ENCODE data around the gene CSF3.

DNA sequence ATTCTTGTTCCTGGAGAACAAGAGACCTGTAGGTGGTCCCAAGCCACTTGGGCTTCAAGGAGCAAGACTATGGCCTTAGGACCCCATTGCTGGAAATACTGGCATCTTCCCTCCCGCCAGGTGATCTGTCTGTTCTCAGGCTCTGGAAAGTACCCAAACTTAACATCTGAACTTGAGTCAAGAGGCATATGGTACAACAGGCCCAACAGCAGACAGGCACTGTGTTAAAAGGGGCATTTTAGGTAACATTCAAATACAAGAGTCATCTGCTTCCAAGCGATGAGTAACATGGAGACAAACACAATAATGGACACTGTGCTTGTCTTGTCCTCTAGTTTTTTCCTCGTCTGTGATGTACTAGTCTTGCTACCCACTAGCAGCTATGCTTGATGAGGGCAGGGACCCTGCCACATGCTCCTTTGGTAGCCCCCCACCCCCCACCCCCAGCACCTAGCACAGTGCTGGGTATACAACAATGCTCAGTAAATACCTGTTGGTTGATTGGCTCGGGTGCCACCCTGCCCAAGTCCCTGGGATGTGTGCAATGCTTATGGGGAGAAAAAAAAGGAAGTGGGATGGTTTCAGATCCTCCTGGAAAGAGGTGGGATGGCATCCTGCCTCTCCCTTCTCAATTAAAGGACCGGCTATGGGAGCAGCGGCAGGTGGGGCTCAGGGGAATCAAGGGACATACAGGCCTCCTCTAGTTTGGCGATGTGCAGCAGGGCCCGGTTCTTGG is 19.4 kb downstream of the CSF3 start:
- TF ChIP-seq, protein P1, sequence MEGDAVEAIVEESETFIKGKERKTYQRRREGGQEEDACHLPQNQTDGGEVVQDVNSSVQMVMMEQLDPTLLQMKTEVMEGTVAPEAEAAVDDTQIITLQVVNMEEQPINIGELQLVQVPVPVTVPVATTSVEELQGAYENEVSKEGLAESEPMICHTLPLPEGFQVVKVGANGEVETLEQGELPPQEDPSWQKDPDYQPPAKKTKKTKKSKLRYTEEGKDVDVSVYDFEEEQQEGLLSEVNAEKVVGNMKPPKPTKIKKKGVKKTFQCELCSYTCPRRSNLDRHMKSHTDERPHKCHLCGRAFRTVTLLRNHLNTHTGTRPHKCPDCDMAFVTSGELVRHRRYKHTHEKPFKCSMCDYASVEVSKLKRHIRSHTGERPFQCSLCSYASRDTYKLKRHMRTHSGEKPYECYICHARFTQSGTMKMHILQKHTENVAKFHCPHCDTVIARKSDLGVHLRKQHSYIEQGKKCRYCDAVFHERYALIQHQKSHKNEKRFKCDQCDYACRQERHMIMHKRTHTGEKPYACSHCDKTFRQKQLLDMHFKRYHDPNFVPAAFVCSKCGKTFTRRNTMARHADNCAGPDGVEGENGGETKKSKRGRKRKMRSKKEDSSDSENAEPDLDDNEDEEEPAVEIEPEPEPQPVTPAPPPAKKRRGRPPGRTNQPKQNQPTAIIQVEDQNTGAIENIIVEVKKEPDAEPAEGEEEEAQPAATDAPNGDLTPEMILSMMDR (IDR thresholded peaks at IDR 0.05) = no peak
- no peak for TF ChIP-seq POLR2A (IDR thresholded peaks at IDR 0.05)
